ENCODE results near the gene NAA80.

Gene NAA80

GRCh38 chr3:50298836-50299637 is at the start of gene NAA80, which contains the start of gene HYAL3:
Gene NAA80 (minus strand): TSS chr3:50299405. CDS start chr3:50297463, 1,942 bp downstream.
Gene HYAL3 (minus strand): TSS chr3:50299405. CDS start chr3:50295602, 3,803 bp downstream.
- DNase-seq (ENCODE audit: low read depth), result peak; percentile 94

GRCh38 chr3:50347187-50347813 is 48.1 kb upstream of the NAA80 start:
- DNase-seq (ENCODE audit: low read depth), result no peak

- no peak for DNase-seq (ENCODE audit: low read depth)
These were observed 46.5 kb upstream of the NAA80 start, which contains the start of gene ZMYND10 for GRCh38 chr3:50345586-50346234. Gene ZMYND10 (minus strand): TSS chr3:50345732. CDS start chr3:50345579, 153 bp downstream.

GRCh38 chr3:50345008-50345407 is 45.8 kb upstream of the NAA80 start:
- no peak for DNase-seq (ENCODE audit: low read depth)

- DNase-seq (ENCODE audit: low read depth), result no peak
These were observed 43.8 kb upstream of the NAA80 start for GRCh38 chr3:50342813-50343633.

GRCh38 chr3:50341996-50342650 is 42.9 kb upstream of the NAA80 start:
- DNase-seq (ENCODE audit: low read depth), result no peak

GRCh38 chr3:50341537-50341936 is 42.3 kb upstream of the NAA80 start:
- DNase-seq (ENCODE audit: low read depth), result no peak

GRCh38 chr3:50340448-50341329 is 41.5 kb upstream of the NAA80 start, which contains the start of gene RASSF1:
Gene RASSF1 (minus strand): TSS chr3:50340836. CDS start chr3:50340805, 31 bp downstream.
- no peak for DNase-seq (ENCODE audit: low read depth)

GRCh38 chr3:50340147-50340447 is 40.9 kb upstream of the NAA80 start:
- DNase-seq (ENCODE audit: low read depth), result no peak

GRCh38 chr3:50339485-50340146 is 40.4 kb upstream of the NAA80 start:
- DNase-seq (ENCODE audit: low read depth), result no peak

GRCh38 chr3:50338965-50339364 is 39.8 kb upstream of the NAA80 start:
- DNase-seq (ENCODE audit: low read depth), result no peak

- DNase-seq (ENCODE audit: low read depth), result peak; percentile 85
These were observed 38.1 kb upstream of the NAA80 start for GRCh38 chr3:50337175-50337861.

GRCh38 chr3:50336452-50337174 is 37.4 kb upstream of the NAA80 start:
- DNase-seq (ENCODE audit: low read depth), result no peak

- no peak for DNase-seq (ENCODE audit: low read depth)
These were observed 35.3 kb upstream of the NAA80 start for GRCh38 chr3:50334339-50335075.

GRCh38 chr3:50333744-50334328 is 34.6 kb upstream of the NAA80 start:
- no peak for DNase-seq (ENCODE audit: low read depth)

- DNase-seq (ENCODE audit: low read depth), result no peak
These were observed 32.2 kb upstream of the NAA80 start for GRCh38 chr3:50331364-50331907.

GRCh38 chr3:50330330-50330729 is 31.1 kb upstream of the NAA80 start:
- no peak for DNase-seq (ENCODE audit: low read depth)
